Rectal smooth muscle tissue (tissue), 1 donor: ENCODE data around the gene NOTUM.

ENCODE experiments used
- H3K27ac ChIP-seq: one replicate; pipeline ENCODE4 v1.7.0; 2013; ENCODE audit warnings: low read depth, low read length, inconsistent platforms
- H3K27me3 ChIP-seq: one replicate; pipeline ENCODE4 v1.7.0; 2013; ENCODE audit warnings: low read length; ENCODE audit not compliant: control insufficient read depth, insufficient read depth
- H3K36me3 ChIP-seq: one replicate; pipeline ENCODE4 v1.7.0; 2013; ENCODE audit warnings: low read length; ENCODE audit not compliant: control insufficient read depth, insufficient read depth
- H3K4me1 ChIP-seq: one replicate; pipeline ENCODE4 v1.7.0; 2013; ENCODE audit warnings: low read length; ENCODE audit not compliant: control insufficient read depth, insufficient read depth
- H3K4me3 ChIP-seq: one replicate; pipeline ENCODE4 v1.7.0; 2013; ENCODE audit warnings: low read length
- H3K9ac ChIP-seq: one replicate; pipeline ENCODE4 v1.7.0; 2013; ENCODE audit warnings: low read length

The NOTUM gene

DNA sequence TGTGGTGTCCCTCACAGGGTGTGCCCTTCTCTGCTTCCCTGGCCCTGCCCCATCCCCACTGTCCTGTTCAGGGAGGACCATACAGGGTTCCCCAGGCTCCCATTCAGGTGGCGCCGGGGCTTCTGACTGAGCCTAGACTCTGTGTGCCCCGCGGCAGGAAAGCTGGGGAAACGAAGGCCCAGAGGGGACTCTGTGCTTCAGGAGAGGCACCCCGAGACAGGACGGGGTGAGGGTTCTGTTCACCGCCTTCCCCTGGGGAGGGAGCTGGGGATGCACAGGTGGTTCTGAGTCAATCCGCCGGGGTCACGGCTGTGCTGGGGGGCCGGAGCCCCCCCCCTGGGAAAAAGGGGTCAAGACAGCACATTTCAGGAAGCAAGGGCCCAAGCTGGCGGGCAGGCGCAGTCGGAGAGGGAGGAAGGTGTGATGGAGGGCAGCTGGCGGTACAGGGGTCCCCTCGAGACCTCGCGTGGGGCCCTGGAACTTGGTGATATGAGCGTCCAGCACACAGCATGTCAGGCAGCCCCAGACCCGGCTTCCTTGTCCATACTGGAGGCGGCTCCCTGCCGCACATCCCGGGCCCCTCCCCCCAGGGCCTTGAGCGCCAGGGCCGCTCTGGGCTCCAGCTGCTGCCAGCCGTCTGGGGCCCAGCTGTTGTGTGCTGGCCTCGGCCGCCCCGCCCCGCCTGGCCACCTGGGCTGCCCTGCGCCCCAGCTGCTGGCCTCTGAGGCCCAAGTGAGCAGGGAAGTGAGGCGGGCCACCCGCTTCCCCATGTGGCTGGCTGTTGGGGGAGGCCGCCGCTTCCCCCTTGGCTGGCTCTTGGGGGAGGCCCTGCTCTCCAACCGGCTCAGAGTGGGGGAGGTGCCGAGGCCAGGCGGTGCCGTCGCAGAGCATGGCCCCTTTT lies 5.6 kb upstream of the NOTUM start:
- Histone ChIP-seq H3K4me1 (peaks cover 4% of the 10 kb centered on the region), H3K36me3 (no peaks in the 10 kb centered on the region), H3K27ac (no peak overlapping the region), H3K27me3 (peaks cover 18% of the 10 kb centered on the region), H3K9ac (no peak overlapping the region), H3K4me3 (peak overlapping the region; percentile 7)

DNA sequence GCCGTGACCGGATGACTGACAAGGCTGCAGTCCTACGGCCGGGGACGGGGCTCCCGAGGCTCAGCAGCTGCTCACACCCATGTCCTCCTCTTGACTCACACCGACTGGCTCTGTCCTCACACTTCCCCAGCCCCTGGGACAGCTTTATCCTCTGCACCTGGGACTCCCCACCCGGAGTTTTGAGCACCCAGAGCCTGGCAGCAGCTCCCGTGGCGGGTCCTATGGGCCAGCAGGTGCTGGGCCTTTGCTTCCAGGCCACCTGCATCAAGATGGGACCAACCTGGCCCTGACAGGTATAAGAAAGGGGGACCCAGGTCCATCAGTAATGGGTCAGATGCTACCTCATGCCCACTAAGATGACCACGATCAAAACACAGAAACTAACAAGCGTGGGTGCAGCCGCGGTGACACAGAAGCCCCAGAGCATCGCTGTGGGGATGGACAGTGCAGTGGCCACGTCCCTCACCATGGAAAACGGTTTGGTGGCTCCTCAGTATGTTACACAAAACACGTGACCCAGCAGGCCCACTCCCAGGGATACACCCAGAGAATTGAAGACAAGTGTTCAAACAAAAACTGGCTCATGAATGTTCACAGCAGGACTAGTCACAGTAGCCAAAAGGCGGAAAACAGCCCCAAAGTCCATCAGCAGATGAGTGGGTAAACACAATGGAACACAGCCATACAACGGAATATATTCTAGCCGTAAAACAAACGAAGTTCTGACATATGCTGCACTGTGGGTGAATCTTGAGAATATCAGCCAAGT lies 3.3 kb upstream of the NOTUM start:
- Histone ChIP-seq H3K4me3 (no peak overlapping the region), H3K9ac (no peak overlapping the region), H3K36me3 (no peaks in the 10 kb centered on the region), H3K27me3 (peaks cover 26% of the 10 kb centered on the region), H3K27ac (no peak overlapping the region), H3K4me1 (peaks cover 4% of the 10 kb centered on the region)

DNA sequence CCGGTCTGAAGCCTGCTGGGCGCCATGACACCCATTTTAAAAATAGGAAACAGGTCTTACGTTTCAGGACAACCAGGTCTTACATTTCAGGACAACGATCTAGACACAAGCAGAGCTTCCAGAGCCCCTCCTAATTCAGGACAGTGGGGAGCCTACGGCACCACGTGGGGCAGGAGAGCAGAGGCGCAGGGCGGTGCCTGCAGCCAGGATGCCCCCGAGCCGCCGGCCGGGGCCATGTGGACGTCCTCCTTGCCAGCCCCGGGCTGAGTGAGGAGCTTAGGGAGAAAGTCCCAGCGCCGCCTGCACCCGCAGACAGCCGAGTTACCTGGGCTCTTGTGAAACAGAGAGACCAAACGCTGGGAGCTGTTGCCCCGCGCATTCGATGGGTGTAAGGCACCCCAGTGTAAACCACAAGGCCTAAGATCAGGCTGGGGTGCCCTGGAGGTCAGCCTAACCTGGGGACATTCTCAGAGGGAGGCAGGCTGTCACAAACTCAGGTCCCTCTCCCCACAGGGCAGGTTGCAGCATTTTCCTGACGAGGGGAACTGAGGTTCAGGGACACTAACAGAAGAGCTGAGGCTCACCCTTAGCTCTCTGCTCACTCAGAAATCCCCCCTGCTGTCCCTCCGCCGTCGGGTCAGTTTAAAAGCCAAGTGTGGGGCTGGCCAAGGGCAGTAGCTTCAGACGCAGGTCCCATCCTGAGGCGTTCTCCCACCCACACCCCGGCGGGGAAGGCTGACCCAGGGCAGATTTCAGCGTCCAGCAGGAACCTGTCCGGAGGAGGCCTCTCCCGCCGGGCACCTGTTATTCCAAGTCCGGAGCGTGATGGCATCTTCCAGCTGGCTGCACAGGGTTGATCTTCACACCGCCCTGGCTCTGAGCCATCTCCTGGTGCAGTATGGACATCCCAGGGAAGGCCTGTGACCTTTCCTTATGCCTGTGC lies 1.8 kb upstream of the NOTUM start:
- no peak overlapping the region for H3K27ac ChIP-seq
- no peaks in the 10 kb centered on the region for H3K36me3 ChIP-seq
- no peak overlapping the region for H3K9ac ChIP-seq
- H3K4me1 ChIP-seq: no peaks in the 10 kb centered on the region
- peaks cover 35% of the 10 kb centered on the region for H3K27me3 ChIP-seq
- no peak overlapping the region for H3K4me3 ChIP-seq

DNA sequence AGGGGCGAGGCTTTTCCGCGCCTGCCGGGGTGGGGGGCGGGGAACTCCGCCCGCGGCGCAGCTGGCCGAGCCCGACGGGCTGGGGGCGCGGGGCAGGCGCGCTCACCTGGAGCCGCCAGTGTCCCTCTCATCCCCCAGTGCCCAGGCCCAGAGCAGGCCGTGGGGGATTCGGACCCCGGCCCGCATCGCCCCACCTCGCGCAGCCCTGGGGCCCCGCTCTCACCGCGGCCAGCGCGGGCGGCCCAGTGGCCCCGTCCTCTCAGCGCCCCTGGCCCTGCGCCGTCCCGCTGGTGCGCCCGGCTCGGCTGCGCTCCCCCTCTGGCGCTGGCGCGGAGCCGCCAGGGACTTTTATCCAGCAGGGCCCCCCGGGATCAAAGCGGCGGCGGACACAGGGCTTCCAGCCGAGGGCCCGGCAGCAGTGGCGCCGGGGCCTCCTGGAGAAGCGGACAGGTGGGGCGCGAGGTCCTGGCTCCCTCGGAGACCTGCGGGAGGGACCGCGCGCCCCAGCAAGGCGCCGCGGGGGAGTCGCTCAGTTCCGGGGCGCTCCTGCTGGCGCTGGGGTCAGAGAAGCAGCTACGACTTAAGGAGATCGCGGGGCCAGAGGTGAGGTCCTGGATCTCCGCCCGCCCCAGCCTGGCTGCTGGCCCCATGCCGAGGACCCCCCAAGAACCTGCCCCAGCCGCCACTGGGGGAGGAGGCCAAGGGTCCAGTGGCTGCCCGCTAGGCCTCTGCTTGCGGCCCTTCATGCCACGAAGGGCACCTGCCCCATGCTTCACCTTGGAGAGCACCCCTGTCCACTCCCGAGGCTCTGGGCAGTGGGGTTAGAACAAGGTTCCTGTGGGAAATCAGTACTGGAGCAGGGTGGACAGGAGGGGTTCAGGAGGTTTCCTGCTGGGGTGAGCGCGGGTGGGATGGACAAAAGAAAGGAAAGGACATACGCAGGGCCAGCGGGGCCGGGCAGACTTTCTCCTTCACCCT lies 823 bp upstream of the NOTUM start:
- H3K9ac ChIP-seq: no peak overlapping the region
- no peaks in the 10 kb centered on the region for H3K36me3 ChIP-seq
- H3K27me3 ChIP-seq: peaks cover 35% of the 10 kb centered on the region
- H3K4me1 ChIP-seq: no peaks in the 10 kb centered on the region
- H3K27ac ChIP-seq: no peak overlapping the region
- H3K4me3 ChIP-seq: no peak overlapping the region

DNA sequence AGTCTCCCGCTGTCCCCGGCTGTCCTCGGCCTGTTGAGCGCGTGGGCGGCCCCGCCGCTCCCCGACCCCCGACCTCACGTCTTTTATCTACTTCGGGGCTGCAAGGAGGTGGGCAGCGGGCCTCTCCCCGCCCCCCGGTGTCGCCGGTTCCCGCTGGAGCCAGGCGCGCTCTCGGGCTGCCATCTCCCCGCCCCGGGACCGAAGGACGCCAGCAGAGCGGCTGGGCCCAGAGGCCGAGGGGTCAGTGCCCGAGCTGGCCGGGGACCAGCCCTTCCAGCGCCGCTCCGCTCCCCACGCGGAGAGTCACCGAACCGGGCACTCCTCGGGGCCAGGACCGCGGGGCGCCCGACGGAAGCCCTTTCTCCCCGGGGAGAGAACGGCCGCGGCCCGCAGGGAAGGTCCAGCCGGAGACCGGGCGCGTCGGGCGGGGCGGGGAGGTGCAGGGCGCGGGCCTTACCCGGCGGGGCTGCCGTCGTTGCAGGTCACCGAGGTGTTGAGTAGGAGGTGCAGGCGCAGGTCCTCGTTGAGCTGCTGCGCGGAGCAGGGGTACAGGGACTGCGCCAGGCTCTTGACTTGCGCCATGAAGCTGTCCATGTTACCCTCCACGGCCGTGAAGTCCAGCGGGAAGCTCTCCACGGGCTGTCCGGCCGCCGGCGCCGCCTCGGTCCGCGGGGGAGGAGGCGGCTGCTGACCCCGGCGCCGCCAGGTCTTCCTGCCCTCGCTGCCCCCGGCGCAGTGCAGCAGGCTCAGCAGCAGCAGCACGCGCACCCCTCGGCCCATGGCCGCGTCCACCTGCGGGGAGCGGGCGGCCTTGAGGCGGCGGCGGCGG lies 643 bp downstream of the NOTUM start:
- Histone ChIP-seq H3K27ac (no peak overlapping the region), H3K27me3 (peaks cover 38% of the 10 kb centered on the region), H3K9ac (no peak overlapping the region), H3K4me1 (no peaks in the 10 kb centered on the region), H3K36me3 (no peaks in the 10 kb centered on the region), H3K4me3 (peak overlapping the region; percentile 21)

DNA sequence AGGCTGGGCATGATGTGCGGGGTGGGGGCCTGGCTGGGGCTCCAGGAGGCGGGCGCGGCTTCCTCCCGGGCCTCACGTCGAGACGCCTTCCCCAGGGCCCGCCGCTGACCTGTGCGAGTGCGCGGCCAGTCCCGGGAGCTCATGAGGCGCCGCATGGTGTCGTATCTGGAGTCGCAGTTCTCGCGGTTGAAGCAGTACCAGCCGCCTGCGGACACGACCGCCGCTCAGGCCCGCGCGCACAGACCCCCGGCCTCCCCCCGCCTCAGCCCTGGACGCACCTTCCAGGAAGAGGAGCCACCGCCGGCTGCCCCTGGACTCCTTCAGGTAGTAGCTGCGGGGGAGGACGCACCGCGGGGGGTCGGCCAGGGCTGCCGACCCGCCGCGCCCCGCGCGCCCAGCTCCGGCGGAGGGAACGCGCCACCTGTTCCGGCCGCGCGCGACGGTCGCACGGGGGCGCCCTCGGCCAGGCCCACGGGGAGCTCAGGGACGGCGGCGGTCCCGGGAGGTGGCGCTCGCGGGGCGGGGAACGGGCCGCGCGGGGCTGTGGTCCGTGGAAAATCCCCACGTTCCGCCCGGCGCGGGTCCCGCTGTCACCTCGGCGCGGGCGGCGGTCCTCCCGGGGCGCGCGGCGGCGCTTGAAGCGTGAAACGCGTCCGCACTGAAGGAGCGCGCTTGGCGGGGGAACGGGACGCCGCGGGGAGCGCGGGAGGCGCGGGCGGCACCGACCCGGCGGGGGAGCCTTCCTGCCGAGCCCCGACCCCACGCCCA lies 1.4 kb downstream of the NOTUM start:
- H3K4me1 ChIP-seq: no peaks in the 10 kb centered on the region
- H3K4me3 ChIP-seq: peak overlapping the region; percentile 21
- no peak overlapping the region for H3K9ac ChIP-seq
- no peaks in the 10 kb centered on the region for H3K36me3 ChIP-seq
- peaks cover 38% of the 10 kb centered on the region for H3K27me3 ChIP-seq
- no peak overlapping the region for H3K27ac ChIP-seq

DNA sequence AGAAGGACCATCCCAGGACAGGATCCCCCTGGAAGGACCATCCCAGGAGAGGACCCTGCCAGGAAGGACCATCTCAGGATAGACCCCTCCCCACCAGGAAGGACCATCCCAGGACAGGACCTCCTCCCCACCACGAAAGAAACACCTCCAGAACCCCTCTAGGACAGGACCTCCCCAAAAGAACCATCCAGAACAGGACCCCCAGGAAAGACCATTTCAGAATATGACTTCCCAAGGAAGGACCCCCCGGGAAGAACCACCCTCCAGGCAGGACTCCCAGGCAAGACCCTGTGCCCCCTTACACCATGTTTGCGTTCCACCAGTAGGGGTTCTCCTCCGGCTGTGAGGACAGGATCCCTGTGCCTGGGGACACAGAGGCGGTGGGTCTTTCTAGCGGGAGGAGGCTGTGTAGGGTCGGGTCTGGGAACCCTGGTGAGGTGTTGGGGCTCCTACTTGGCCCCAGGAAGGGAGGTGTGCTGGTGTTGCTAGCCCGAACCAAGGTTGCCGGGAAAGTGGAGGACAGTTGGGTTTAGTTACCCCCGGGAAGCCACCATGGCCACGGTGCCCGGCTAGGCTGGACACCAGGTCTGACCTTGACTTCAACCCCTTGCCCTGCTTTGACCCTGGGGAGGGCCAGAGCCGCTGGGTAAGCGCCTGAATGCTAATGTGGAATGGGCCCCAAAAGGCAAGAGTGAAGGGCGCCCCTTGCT lies 2.2 kb downstream of the NOTUM start:
- H3K4me1 ChIP-seq: no peaks in the 10 kb centered on the region
- H3K36me3 ChIP-seq: no peaks in the 10 kb centered on the region
- no peak overlapping the region for H3K27ac ChIP-seq
- H3K4me3 ChIP-seq: no peak overlapping the region
- H3K27me3 ChIP-seq: peaks cover 35% of the 10 kb centered on the region
- H3K9ac ChIP-seq: no peak overlapping the region

DNA sequence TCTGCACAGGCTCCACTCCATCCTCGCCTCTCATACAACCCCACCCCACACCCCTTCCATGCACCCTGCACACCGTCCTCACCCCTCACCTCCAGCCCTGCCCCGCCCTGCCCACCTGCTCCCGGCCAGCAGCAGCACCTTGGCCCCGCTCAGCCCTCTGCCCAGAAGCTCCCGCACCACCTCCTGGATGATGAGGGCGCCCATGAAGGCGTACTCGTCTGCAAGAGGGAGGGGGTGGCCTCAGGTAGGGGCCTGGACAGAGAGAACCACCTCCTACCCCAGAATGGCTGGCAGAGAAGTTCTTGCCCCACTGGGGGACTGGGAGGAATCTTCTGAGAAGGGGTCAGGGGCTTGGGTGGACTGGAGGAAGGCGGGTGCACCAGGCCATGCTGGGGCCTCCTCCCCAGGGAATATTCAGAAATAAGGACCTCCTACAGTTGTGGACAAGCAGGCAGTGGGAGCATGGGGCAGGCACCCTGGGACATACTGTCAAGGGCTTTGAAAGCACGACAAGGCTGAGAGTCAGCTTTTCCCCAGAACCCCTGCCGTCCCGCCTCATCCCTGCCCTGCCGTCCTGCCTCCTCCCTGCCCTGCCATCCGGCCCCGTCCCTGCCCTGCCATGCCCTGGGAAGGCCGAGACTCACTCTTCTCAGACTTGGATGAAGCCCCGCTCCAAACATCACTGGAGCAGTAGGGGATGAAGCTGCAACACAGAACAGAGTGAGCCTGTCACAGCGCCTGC lies 3.1 kb downstream of the NOTUM start:
- peaks cover 30% of the 10 kb centered on the region for H3K27me3 ChIP-seq
- H3K9ac ChIP-seq: no peak overlapping the region

DNA sequence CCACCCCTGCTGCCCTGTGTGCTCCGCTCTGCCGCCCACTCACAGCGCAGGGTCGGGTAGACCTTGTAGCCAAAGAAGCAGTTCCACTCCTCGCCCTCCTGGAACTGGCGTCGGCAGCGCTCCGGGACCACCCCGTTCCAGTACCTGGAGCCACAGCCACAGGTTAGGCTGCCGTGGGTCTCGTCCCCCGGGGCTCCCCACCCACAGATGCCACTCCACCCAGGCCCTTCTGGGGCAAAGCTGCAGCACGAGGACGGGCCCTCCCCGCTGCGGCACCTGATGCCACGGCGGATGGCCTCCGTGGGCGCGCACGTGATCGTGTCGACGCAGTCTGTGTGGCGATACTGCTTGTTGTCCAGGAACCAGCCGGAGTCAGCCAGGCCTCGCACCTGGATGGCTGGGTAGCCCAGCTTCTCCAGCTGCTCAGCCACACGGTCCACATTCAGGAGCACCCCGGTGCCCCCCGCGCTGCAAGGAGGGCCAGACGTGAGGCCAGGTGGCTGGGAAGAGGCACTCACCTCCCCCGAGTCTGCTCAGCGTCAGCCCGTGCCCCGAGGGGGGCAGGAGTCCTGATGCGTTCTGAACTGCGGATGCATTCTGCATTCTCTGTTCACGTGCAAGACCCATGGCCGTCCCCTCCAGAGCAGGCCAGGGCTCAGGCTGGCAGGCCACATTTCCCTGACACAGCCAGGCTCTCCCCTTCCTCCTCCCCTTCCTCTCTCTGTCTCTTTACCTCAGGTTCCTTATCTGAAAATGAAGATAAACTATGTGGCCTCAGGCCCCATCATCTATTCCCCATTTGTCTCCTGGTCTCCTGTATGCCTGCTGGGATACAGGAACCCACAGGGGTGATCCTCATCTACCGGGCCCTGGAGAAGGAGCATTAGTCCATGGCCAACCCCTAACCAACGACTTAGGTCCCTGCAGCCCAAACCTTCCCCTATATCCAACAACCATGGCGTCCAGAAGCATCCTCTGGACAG lies 4.1 kb downstream of the NOTUM start:
- H3K27me3 ChIP-seq: peaks cover 23% of the 10 kb centered on the region
- H3K9ac ChIP-seq: no peak overlapping the region
- H3K27ac ChIP-seq: no peak overlapping the region
- no peaks in the 10 kb centered on the region for H3K36me3 ChIP-seq
- H3K4me3 ChIP-seq: no peak overlapping the region
- no peaks in the 10 kb centered on the region for H3K4me1 ChIP-seq

More for the DNA sequence above, 3.1 kb downstream of the NOTUM start:
- no peak overlapping the region for H3K4me3 ChIP-seq
- H3K4me1 ChIP-seq: no peaks in the 10 kb centered on the region
- no peak overlapping the region for H3K27ac ChIP-seq
- no peaks in the 10 kb centered on the region for H3K36me3 ChIP-seq
